Measurements from ENCODE around the gene LSP1.

DNA sequence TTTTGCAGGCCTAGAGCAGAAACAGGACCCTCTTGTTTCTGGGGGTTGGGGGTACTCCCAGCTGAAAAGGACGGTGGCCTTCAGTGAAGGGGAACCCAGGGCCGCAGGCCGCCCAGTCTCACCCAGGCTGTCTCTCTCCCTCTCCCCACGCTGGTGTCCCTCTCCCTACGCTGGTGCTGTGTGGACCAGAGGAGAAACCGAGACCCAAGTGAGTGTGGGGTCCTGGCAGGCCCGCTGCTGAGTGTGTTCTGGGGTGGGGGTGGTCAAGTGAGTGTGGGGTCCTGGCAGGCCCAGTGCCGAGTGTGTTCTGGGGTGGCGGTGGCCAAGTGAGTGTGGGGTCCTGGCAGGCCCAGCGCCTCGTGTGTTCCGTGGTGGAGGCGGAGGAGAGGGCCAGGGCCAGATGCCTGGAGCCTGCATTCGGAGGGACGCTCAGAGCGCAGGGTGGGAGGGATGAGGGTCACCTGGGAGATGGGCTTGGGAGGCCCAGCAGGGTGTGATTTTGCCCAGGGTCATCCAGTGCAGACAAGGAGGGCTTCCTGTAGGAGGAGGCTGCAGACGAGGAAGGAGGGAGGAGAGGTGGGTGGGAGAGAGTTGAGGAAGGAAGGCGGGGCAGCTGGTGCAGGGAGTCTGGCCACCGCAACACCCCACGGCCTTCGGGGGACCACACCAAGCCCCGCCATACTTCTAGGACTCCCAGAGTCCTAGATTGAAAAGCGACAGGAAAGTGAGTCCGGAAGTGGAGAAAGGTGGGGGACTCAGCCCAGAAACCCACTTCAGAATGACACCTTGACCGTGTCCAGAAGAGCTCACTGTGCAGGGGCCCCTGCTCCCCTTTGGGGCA lies 77.0 kb downstream of the LSP1 start:
- no peak for TF ChIP-seq CTCF (IDR thresholded peaks at IDR 0.05)
- TF ChIP-seq POLR2A (IDR thresholded peaks at IDR 0.05), result no peak
